Trophoblast cell (in vitro differentiated cells and primary cell): Measurements from ENCODE around the gene RANBP1.

ENCODE experiments used
- DNase-seq, 2 donors: peaks; one replicate each; pipeline ENCODE4 v3.0.0-alpha.2; 2016
- H2AFZ ChIP-seq: 2 replicates; pipeline ENCODE4 v1.6.1; 2013; ENCODE audit warnings: low read length, moderate library complexity, mild to moderate bottlenecking; ENCODE audit not compliant: insufficient read depth, poor library complexity
- H2AK5ac ChIP-seq: 2 replicates; pipeline ENCODE4 v1.6.1; 2013; ENCODE audit warnings: mild to moderate bottlenecking, low read length
- H2BK120ac ChIP-seq: 2 replicates; pipeline ENCODE4 v1.6.1; 2013; ENCODE audit warnings: low read length, mild to moderate bottlenecking, moderate library complexity; ENCODE audit not compliant: insufficient read depth, poor library complexity
- H2BK12ac ChIP-seq: 2 replicates; pipeline ENCODE4 v1.6.1; 2013; ENCODE audit warnings: mild to moderate bottlenecking, low read length, moderate library complexity
- H2BK5ac ChIP-seq: 2 replicates; pipeline ENCODE4 v1.6.1; 2013; ENCODE audit warnings: low read length, low read depth, moderate library complexity, mild to moderate bottlenecking; ENCODE audit not compliant: poor library complexity
- H3K14ac ChIP-seq: 2 replicates; pipeline ENCODE4 v1.6.1; 2013; ENCODE audit warnings: mild to moderate bottlenecking, low read length
- H3K18ac ChIP-seq: 2 replicates; pipeline ENCODE4 v1.6.1; 2013; ENCODE audit warnings: mild to moderate bottlenecking, low read length
- H3K23ac ChIP-seq: 2 replicates; pipeline ENCODE4 v1.6.1; 2013; ENCODE audit warnings: low read length
- H3K27ac ChIP-seq: 2 replicates; pipeline ENCODE4 v1.5.1; 2013; ENCODE audit warnings: low read depth, mild to moderate bottlenecking, inconsistent platforms, low read length, moderate library complexity
- H3K27me3 ChIP-seq: 2 replicates; pipeline ENCODE4 v1.6.1; 2013; ENCODE audit warnings: inconsistent platforms, mild to moderate bottlenecking, low read length, moderate library complexity; ENCODE audit not compliant: insufficient read depth
- H3K36me3 ChIP-seq, 2 experiments: 1 replicate in 1 of 2; 2 replicates in 1 of 2; pipeline ENCODE4 v1.6.1; 2013; ENCODE audit warnings: low read length in 2 of 2, mild to moderate bottlenecking in 2 of 2, moderate library complexity in 1 of 2; ENCODE audit not compliant: insufficient read depth in 2 of 2, control insufficient read depth in 1 of 2
- H3K4ac ChIP-seq: 2 replicates; pipeline ENCODE4 v1.6.1; 2013; ENCODE audit warnings: low read depth, mild to moderate bottlenecking, low read length, moderate library complexity
- H3K4me1 ChIP-seq, 2 experiments: 1 replicate in 1 of 2; 2 replicates in 1 of 2; pipeline ENCODE4 v1.6.1; 2013; ENCODE audit warnings: low read length in 2 of 2, mild to moderate bottlenecking in 2 of 2, moderate library complexity in 1 of 2; ENCODE audit not compliant: insufficient read depth in 2 of 2, control insufficient read depth in 1 of 2
- H3K4me2 ChIP-seq: 2 replicates; pipeline ENCODE4 v1.6.1; 2013; ENCODE audit warnings: inconsistent platforms, mild to moderate bottlenecking, low read length, moderate library complexity
- H3K4me3 ChIP-seq: 2 replicates; pipeline ENCODE4 v1.5.1; 2013; ENCODE audit warnings: mild to moderate bottlenecking, low read depth, low read length, inconsistent platforms
- H3K79me1 ChIP-seq: one replicate; pipeline ENCODE4 v1.6.1; 2013; ENCODE audit warnings: low read length
- H3K79me2 ChIP-seq: 2 replicates; pipeline ENCODE4 v1.6.1; 2013; ENCODE audit warnings: low read length, mild to moderate bottlenecking; ENCODE audit not compliant: control insufficient read depth, insufficient read depth, poor library complexity
- H3K9ac ChIP-seq: 2 replicates; pipeline ENCODE4 v1.6.1; 2013; ENCODE audit warnings: mild to moderate bottlenecking, low read length
- H3K9me3 ChIP-seq: 2 replicates; pipeline ENCODE4 v1.6.1; 2013; ENCODE audit warnings: low read depth, mild to moderate bottlenecking, control low read depth, inconsistent platforms, low read length; ENCODE audit not compliant: insufficient read depth
- H4K12ac ChIP-seq: 2 replicates; pipeline ENCODE4 v1.6.1; 2013; ENCODE audit warnings: low read depth, mild to moderate bottlenecking, low read length, moderate library complexity
- H4K8ac ChIP-seq: 2 replicates; pipeline ENCODE4 v1.6.1; 2013; ENCODE audit warnings: low read depth, mild to moderate bottlenecking, low read length, moderate library complexity
- H4K91ac ChIP-seq: one replicate; pipeline ENCODE4 v1.6.1; 2013; ENCODE audit warnings: low read depth, mild to moderate bottlenecking, low read length, moderate library complexity
- WGBS: extraction: QIAGEN DNeasy Blood & Tissue Kit; methylation state at CpG from one replicate; pipeline ENCODE4 v1.1.7; 2013; ENCODE audit warnings: missing lambda C conversion rate; ENCODE audit not compliant: insufficient read length, insufficient coverage; ENCODE audit errors: extremely low coverage; 5-methylcytosine and 5-hydroxymethylcytosine counted together

Gene RANBP1

DNA sequence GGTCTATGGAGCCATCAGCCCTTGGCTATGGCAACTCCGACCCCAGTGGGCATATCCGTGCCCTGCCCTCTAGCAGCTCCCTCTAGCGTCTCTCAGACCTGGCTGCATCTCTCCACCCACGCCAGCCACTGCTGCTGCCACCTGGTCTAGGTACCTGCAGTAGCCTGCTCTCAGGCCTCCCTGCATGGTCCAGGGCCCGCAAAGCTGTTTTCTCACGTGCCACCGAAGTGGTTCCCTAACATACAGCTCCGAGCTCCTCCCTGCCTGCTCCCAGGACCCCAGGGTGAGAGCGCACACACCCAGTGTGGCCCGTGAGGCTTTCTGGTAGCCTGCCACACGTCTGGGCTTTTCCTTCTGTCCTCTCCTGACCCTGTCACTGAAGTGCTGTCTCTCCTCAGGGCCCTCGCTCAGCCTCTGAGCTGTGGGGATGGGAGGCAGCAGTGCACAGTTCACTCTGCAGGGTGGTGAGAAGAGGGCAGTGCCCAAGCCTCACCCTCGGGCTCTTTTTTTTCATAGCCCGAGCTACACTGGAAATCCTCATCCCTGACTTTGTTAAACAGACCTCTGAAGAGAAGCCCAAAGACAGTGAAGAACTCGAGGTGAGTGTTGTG lies 21.6 kb upstream of the RANBP1 start:
- Histone ChIP-seq H3K9me3 (no peaks in the 10 kb centered on the region), H4K8ac (no peak overlapping the region), H2AK5ac (no peak overlapping the region), H3K23ac (no peak overlapping the region), H2BK120ac (no peak overlapping the region), H3K9ac (no peak overlapping the region), H2AFZ (no peak overlapping the region), H3K4me2 (no peak overlapping the region), H3K36me3 (peaks cover 60 to 81% of the 10 kb centered on the region in 2 experiments), H3K4me1 (no peaks in the 10 kb centered on the region), H2BK5ac (no peak overlapping the region), H3K4me3 (no peak overlapping the region), H3K18ac (no peak overlapping the region), H2BK12ac (no peak overlapping the region), H3K14ac (no peak overlapping the region), H3K27ac (no peak overlapping the region), H3K27me3 (no peaks in the 10 kb centered on the region), H4K12ac (no peak overlapping the region), H4K91ac (no peak overlapping the region), H3K79me1 (no peaks in the 10 kb centered on the region), H3K79me2 (no peaks in the 10 kb centered on the region), H3K4ac (no peak overlapping the region)
- no peak for DNase-seq
- no CpG with 5 or more reads among the region's 15 CpGs for WGBS

DNA sequence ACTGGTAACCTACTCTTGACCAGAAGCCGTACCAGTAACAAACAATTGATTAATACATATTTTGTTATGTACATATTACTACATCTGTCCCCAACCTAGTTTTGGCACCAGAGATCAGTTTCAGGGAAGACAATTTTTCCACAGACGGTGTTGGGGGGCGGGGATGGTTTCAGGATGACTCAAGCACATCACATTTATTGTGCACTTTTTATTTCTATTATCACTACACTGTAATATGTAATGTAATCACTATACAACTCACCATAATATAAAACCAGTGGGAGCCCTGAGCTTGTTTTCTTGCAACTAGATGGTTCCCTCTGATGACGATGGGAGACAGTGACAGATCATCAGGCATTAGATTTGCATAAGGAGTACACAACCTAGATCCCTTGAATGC lies 20.4 kb upstream of the RANBP1 start:
- Histone ChIP-seq H3K9me3 (no peaks in the 10 kb centered on the region), H3K27ac (no peak overlapping the region), H3K27me3 (no peaks in the 10 kb centered on the region), H3K79me2 (no peaks in the 10 kb centered on the region), H3K23ac (no peak overlapping the region), H2BK12ac (no peak overlapping the region), H3K79me1 (no peaks in the 10 kb centered on the region), H2AFZ (no peak overlapping the region), H3K14ac (no peak overlapping the region), H4K91ac (no peak overlapping the region), H2AK5ac (no peak overlapping the region), H2BK5ac (no peak overlapping the region), H3K4me1 (no peaks in the 10 kb centered on the region), H4K12ac (no peak overlapping the region), H3K4ac (no peak overlapping the region), H3K4me2 (no peak overlapping the region), H3K18ac (no peak overlapping the region), H2BK120ac (no peak overlapping the region), H3K4me3 (no peak overlapping the region), H4K8ac (no peak overlapping the region), H3K9ac (no peak overlapping the region), H3K36me3 (peaks cover 59 to 77% of the 10 kb centered on the region in 2 experiments)
- WGBS, result no CpG with 5 or more reads among the region's 4 CpGs
- DNase-seq, result no peak

DNA sequence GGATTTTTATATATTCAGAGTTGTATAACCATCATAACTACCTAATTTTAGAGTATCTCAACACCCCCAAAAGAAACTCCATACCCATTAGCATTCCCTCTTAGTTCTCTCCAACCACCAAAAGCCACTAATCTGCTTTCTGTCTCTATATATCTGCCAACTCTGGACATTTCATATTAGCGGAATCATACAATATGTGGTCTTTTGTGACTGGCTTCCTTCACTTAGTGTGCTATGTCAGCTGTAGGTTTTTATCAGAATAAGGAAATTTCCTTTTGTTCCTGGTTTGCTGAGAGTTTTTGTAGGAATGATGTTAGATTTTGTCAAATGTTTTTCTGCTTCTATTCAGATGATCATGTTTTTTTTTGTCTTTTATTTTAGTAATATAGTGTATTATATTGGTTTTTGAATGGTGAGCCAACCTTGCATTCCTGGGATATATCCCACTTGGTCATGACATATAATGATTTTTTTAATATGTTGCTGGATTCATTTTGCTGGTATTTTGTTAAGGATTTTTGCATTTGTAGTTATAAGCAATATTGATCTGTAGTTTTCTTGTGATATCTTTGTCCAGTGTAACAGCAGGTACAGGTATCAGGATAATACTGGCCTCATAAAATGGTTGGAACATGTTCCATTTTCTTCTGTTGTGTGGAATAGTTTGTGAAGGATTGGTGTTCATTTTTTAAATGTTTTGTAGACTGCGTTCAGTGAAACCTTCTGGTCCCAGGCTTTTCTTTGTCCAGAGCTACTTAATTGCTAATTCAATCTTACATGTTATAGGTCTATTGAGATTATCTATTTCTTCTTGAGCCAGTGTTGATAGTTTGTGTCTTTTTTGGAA lies 19.1 kb upstream of the RANBP1 start:
- H4K12ac ChIP-seq, result no peak overlapping the region
- H2BK12ac ChIP-seq, result no peak overlapping the region
- H3K4ac ChIP-seq, result no peak overlapping the region

DNA sequence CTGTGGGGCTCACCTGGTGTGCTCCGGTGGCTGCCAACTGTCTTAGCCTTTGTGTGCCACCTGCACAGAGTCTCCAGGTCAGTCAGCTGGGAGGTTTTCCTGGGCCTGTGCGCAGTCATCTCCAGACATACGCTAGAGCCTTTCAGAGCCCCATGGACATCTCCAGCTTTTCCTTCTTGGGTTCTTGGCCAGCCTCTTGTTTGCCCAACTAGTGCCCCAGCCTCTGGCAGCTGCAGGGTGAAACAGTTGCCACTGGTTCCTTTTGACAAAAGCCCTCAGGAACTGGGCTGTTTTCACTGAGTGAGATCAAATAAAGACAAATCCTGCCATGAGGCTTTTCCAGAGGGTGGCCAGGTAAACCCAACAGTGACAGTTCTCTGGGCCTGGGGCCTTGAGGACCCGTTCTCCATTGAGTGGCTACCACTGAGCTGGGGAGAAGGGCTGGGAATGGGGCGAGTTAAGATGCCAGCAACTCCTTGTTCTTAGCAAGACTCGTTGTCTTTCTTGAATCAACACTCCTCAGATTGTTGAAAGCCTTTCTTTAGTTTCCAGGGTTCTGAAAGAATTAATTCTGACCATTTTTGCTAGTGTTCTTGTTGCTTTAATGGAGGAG lies 16.7 kb upstream of the RANBP1 start:
- no CpG with 5 or more reads among the region's 6 CpGs for WGBS
- no peak overlapping the region for H4K8ac ChIP-seq
- no peak overlapping the region for H2BK5ac ChIP-seq
- H3K9me3 ChIP-seq, result no peaks in the 10 kb centered on the region
- no peak overlapping the region for H2BK12ac ChIP-seq
- DNase-seq, result no peak
- no peak overlapping the region for H4K91ac ChIP-seq
- H3K27me3 ChIP-seq, result no peaks in the 10 kb centered on the region
- no peak overlapping the region for H2AK5ac ChIP-seq
- no peaks in the 10 kb centered on the region for H3K79me1 ChIP-seq
- no peak overlapping the region for H2BK120ac ChIP-seq
- H3K4me3 ChIP-seq, result no peak overlapping the region
- H3K9ac ChIP-seq, result no peak overlapping the region
- no peak overlapping the region for H3K14ac ChIP-seq
- H3K4ac ChIP-seq, result no peak overlapping the region
- no peak overlapping the region for H3K4me2 ChIP-seq
- no peaks in the 10 kb centered on the region for H3K4me1 ChIP-seq
- H3K79me2 ChIP-seq, result no peaks in the 10 kb centered on the region
- no peak overlapping the region for H3K27ac ChIP-seq
- H4K12ac ChIP-seq, result no peak overlapping the region
- no peak overlapping the region for H2AFZ ChIP-seq
- H3K23ac ChIP-seq, result no peak overlapping the region
- H3K36me3 ChIP-seq, result peaks cover 48 to 64% of the 10 kb centered on the region in 2 experiments
- H3K18ac ChIP-seq, result no peak overlapping the region

More for the DNA sequence above, 19.1 kb upstream of the RANBP1 start:
- Histone ChIP-seq H4K91ac (no peak overlapping the region), H2BK5ac (no peak overlapping the region), H3K18ac (no peak overlapping the region), H3K4me3 (no peak overlapping the region), H3K4me2 (no peak overlapping the region), H3K79me1 (no peaks in the 10 kb centered on the region), H3K27me3 (no peaks in the 10 kb centered on the region), H3K23ac (no peak overlapping the region), H3K36me3 (peaks cover 60 to 75% of the 10 kb centered on the region in 2 experiments), H3K9ac (no peak overlapping the region), H3K4me1 (no peaks in the 10 kb centered on the region), H3K79me2 (no peaks in the 10 kb centered on the region), H3K27ac (no peak overlapping the region), H3K14ac (no peak overlapping the region), H3K9me3 (no peaks in the 10 kb centered on the region), H2AK5ac (no peak overlapping the region), H2AFZ (no peak overlapping the region), H2BK120ac (no peak overlapping the region), H4K8ac (no peak overlapping the region)
- no CpG with 5 or more reads among the region's 2 CpGs for WGBS
- DNase-seq, result no peak
